Activated CD8-positive, alpha-beta T cell treated with anti-CD3 and anti-CD28 coated beads for 36 hours (primary cell): Measurements from ENCODE around the gene DNM3. TPM values are rescaled to one million over a fixed set of nuclear protein-coding genes. Genes with fewer than 3 reads are reported as not detected.

Experiments
- ATAC-seq: fragments of 200-7000 bp; cut with Tn5 transposase; one replicate; pipeline ENCODE4 v1.10.0; 2021; ENCODE audit warnings: mild to moderate bottlenecking, moderate library complexity
- CTCF ChIA-PET: fragments of 350-600 bp; sonication (Branson Sonifier 250); formaldehyde crosslinking; loops from one replicate; lab custom pipeline; 2021; ENCODE audit warnings: antibody characterized with exemption; lab: Charles Lee
- POLR2A ChIA-PET: fragments of 350-600 bp; sonication (Branson Sonifier 250); formaldehyde crosslinking; loops from one replicate; lab custom pipeline; 2021; ENCODE audit warnings: antibody characterized with exemption; lab: Charles Lee
- DNase-seq: peaks from one replicate; pipeline ENCODE4 v3.0.0-alpha.2; 2020
- H3K27ac Mint-ChIP-seq: one replicate; pipeline ENCODE4 v1.8.0; 2021; ENCODE audit warnings: mild to moderate bottlenecking, mixed read lengths
- H3K27me3 Mint-ChIP-seq: one replicate; pipeline ENCODE4 v1.8.0; 2021; ENCODE audit warnings: mixed read lengths
- H3K36me3 Mint-ChIP-seq: one replicate; pipeline ENCODE4 v1.8.0; 2021; ENCODE audit warnings: low read depth, mixed read lengths
- H3K4me1 Mint-ChIP-seq: one replicate; pipeline ENCODE4 v1.8.0; 2021; ENCODE audit warnings: low read depth, mixed read lengths
- H3K4me3 Mint-ChIP-seq: one replicate; pipeline ENCODE4 v1.8.0; 2021; ENCODE audit warnings: mild to moderate bottlenecking, moderate library complexity, mixed read lengths
- H3K9me3 Mint-ChIP-seq: one replicate; pipeline ENCODE4 v1.8.0; 2021; ENCODE audit warnings: mixed read lengths
- CTCF ChIP-seq: fragments of 200-600 bp; IDR thresholded peaks from one replicate; pipeline ENCODE4 v1.8.0; 2022; ENCODE audit warnings: antibody characterized with exemption, mild to moderate bottlenecking
- intact Hi-C: fragments of 100-400 bp; cut with micrococcal nuclease; formaldehyde crosslinking; loops from one replicate; pipeline ENCODE4 v1.10.0; 2022
- total RNA-seq, 2 experiments: library from RNA; stranded (reverse); gene quantifications; one replicate each; pipeline ENCODE4 v1.2.3, GENCODE V29; 2021

Gene DNM3
- total RNA-seq, 2 experiments from 2014 or later = 0.58 to 1.1 TPM

GRCh38 chr1:172401892-172402291 is 560.6 kb downstream of the DNM3 start:
- ATAC-seq = no peak

GRCh38 chr1:172402878-172403569 is 561.7 kb downstream of the DNM3 start:
- ChIA-PET POLR2A (interaction anchor here (0.5 kb wide), 1 partner anchor 44 kb away, joined by 3 read pairs; no protein-coding TSS in a partner anchor), CTCF (interaction anchor here (1.1 to 7.8 kb wide), 7 partner anchors 27 to 400 kb away, joined by 3 to 41 read pairs (median 4); no protein-coding TSS in a partner anchor)
- DNase-seq = no peak
- intact Hi-C loops = no loop called here
- no peak overlapping the region for H3K27ac Mint-ChIP-seq
- no peak for ATAC-seq
- no peaks in the 10 kb centered on the region for H3K36me3 Mint-ChIP-seq
- no peaks in the 10 kb centered on the region for H3K27me3 Mint-ChIP-seq
- no peaks in the 10 kb centered on the region for H3K9me3 Mint-ChIP-seq
- no peak for TF ChIP-seq CTCF
- peaks cover 45% of the 10 kb centered on the region for H3K4me1 Mint-ChIP-seq
- H3K4me3 Mint-ChIP-seq = no peak overlapping the region

More at GRCh38 chr1:172401892-172402291, 560.6 kb downstream of the DNM3 start:
- no peak for DNase-seq
- no peak overlapping the region for H3K4me3 Mint-ChIP-seq
- no peak overlapping the region for H3K27ac Mint-ChIP-seq
- ChIA-PET CTCF (interaction anchor here (1.0 to 7.8 kb wide), 7 partner anchors 24 to 399 kb away, joined by 3 to 41 read pairs (median 3); partner anchors contain the start of gene PIGC), POLR2A (no interaction called here)
- H3K4me1 Mint-ChIP-seq = peaks cover 56% of the 10 kb centered on the region
- TF ChIP-seq CTCF = no peak
- no peaks in the 10 kb centered on the region for H3K36me3 Mint-ChIP-seq
- no peaks in the 10 kb centered on the region for H3K27me3 Mint-ChIP-seq
- no peaks in the 10 kb centered on the region for H3K9me3 Mint-ChIP-seq
- intact Hi-C loops = no loop called here

- intact Hi-C loops = no loop called here
- H3K27me3 Mint-ChIP-seq = no peaks in the 10 kb centered on the region
- no peaks in the 10 kb centered on the region for H3K36me3 Mint-ChIP-seq
- ATAC-seq (no peak), DNase-seq (no peak)
- ChIA-PET POLR2A (no interaction called here), CTCF (interaction anchor here (0.7 to 7.8 kb wide), 6 partner anchors 9 to 401 kb away, joined by 3 to 41 read pairs (median 4); no protein-coding TSS in a partner anchor)
- peaks cover 34% of the 10 kb centered on the region for H3K4me1 Mint-ChIP-seq
- TF ChIP-seq CTCF = no peak
- H3K27ac Mint-ChIP-seq = no peak overlapping the region
- no peak overlapping the region for H3K4me3 Mint-ChIP-seq
- no peaks in the 10 kb centered on the region for H3K9me3 Mint-ChIP-seq
These were observed 562.8 kb downstream of the DNM3 start for GRCh38 chr1:172404121-172404520.

- ChIA-PET CTCF (interaction anchor here (0.6 to 2.2 kb wide), 3 partner anchors 11 to 303 kb away, joined by 3 to 6 read pairs (median 3); no protein-coding TSS in a partner anchor), POLR2A (interaction anchor here (0.8 kb wide), 1 partner anchor 12 kb away, joined by 4 read pairs; no protein-coding TSS in a partner anchor)
- peaks cover 16% of the 10 kb centered on the region for H3K4me1 Mint-ChIP-seq
- ATAC-seq (no peak), DNase-seq (no peak)
- H3K9me3 Mint-ChIP-seq = no peaks in the 10 kb centered on the region
- H3K27me3 Mint-ChIP-seq = no peaks in the 10 kb centered on the region
- intact Hi-C loops = no loop called here
- TF ChIP-seq CTCF = no peak
- H3K27ac Mint-ChIP-seq = no peak overlapping the region
- no peaks in the 10 kb centered on the region for H3K36me3 Mint-ChIP-seq
- no peak overlapping the region for H3K4me3 Mint-ChIP-seq
These were observed 564.6 kb downstream of the DNM3 start for GRCh38 chr1:172405912-172406311.

GRCh38 chr1:172406968-172407367 is 565.7 kb downstream of the DNM3 start:
- no peak for TF ChIP-seq CTCF
- POLR2A ChIA-PET = no interaction called here
- intact Hi-C loops = no loop called here
- Mint-ChIP-seq H3K27ac (no peak overlapping the region), H3K9me3 (no peaks in the 10 kb centered on the region), H3K4me3 (no peak overlapping the region), H3K4me1 (peaks cover 18% of the 10 kb centered on the region), H3K27me3 (no peaks in the 10 kb centered on the region), H3K36me3 (no peaks in the 10 kb centered on the region)
- ATAC-seq = no peak
- CTCF ChIA-PET = no interaction called here
- DNase-seq = no peak
